OCI-LY3 (cell line): Measurements from ENCODE around the gene USP21.

Experiments
- H2AFZ ChIP-seq: fragments of 200-600, 300-600 bp; shearing (Covaris generic); 2 replicates; pipeline ENCODE4 v1.6.0; 2014; ENCODE audit warnings: antibody characterized with exemption, low read depth, low read length
- H3K27ac ChIP-seq: fragments of 200-600, 300-600 bp; sonication (generic); 2 replicates; pipeline ENCODE4 v1.5.1; 2014; ENCODE audit warnings: mild to moderate bottlenecking, low read length, moderate library complexity, mixed read lengths
- H3K27me3 ChIP-seq: fragments of 200-600, 300-600 bp; sonication (generic); 2 replicates; pipeline ENCODE4 v1.6.1; 2014; ENCODE audit warnings: low read depth, low read length, mixed read lengths
- H3K36me3 ChIP-seq: fragments of 200-600, 300-600 bp; sonication (generic); replicated peaks from 2 replicates; pipeline ENCODE3; 2014; ENCODE audit warnings: low read depth, low read length, mixed read lengths
- H3K4me1 ChIP-seq: fragments of 300-600, 200-600 bp; sonication (generic); 2 replicates; pipeline ENCODE4 v1.6.1; 2014; ENCODE audit warnings: low read length, mixed read lengths
- H3K4me2 ChIP-seq: fragments of 200-600, 300-600 bp; sonication (generic); 2 replicates; pipeline ENCODE4 v1.6.1; 2014; ENCODE audit warnings: low read length, mixed read lengths
- H3K4me3 ChIP-seq: fragments of 300-600, 200-600 bp; sonication (generic); 2 replicates; pipeline ENCODE4 v1.5.1; 2014; ENCODE audit warnings: antibody characterized with exemption, mild to moderate bottlenecking, low read length, moderate library complexity
- H3K79me2 ChIP-seq: fragments of 300-600, 200-600 bp; shearing (Covaris generic); 2 replicates; pipeline ENCODE4 v1.6.1; 2014; ENCODE audit warnings: mild to moderate bottlenecking, low read length, mixed read lengths
- H3K9ac ChIP-seq: fragments of 300-600, 200-600 bp; shearing (Covaris generic); 2 replicates; pipeline ENCODE4 v1.6.0; 2014; ENCODE audit warnings: mild to moderate bottlenecking, low read length, moderate library complexity
- H3K9me3 ChIP-seq: fragments of 200-600, 300-600 bp; shearing (Covaris generic); 2 replicates; pipeline ENCODE4 v1.6.1; 2014; ENCODE audit warnings: low read length, mixed read lengths; ENCODE audit not compliant: insufficient read depth
- H4K20me1 ChIP-seq: fragments of 200-600, 300-600 bp; sonication (generic); 2 replicates; pipeline ENCODE4 v1.6.1; 2016; ENCODE audit warnings: low read length, mixed read lengths; ENCODE audit not compliant: insufficient read depth
- EZH2phosphoT487 ChIP-seq: fragments of 200-600 bp; shearing (Covaris generic); IDR thresholded peaks from 2 replicates; pipeline ENCODE4 v1.6.1; 2018; ENCODE audit warnings: antibody characterized with exemption, mixed run types, low read depth
- TF ChIP-seq, protein P1 (sequence below): fragments of 200-600, 300-600 bp; sonication (generic); IDR thresholded peaks from 2 replicates; pipeline ENCODE4 v1.5.1; 2014; ENCODE audit warnings: antibody characterized with exemption, low read length, low read depth

Gene USP21

DNA sequence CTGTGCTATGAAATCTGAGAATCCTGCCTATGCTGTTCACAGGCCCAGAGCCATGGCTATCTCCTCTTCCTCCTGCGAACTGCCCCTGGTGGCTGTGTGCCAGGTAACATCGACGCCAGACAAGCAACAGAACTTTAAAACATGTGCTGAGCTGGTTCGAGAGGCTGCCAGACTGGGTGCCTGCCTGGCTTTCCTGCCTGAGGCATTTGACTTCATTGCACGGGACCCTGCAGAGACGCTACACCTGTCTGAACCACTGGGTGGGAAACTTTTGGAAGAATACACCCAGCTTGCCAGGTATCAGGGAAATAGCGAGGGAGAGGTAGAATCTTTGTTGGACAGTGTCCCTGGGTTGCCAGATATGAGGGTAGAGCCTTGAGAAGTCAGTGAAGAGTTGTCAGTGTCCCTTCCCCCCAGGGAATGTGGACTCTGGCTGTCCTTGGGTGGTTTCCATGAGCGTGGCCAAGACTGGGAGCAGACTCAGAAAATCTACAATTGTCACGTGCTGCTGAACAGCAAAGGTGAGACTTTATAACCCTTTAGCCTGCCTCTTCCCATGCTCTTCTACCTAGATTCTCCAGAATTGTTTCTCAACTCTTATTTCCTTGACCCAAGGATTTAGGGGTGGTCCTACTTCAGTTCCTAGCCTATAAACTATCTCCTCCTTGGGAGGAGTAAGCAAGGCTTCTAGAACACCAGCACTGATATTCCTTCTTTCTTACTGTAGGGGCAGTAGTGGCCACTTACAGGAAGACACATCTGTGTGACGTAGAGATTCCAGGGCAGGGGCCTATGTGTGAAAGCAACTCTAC is 40.0 kb upstream of the USP21 start:
- H2AFZ ChIP-seq = no peak overlapping the region
- peaks cover 55% of the 10 kb centered on the region for H3K79me2 ChIP-seq
- TF ChIP-seq, protein P1, sequence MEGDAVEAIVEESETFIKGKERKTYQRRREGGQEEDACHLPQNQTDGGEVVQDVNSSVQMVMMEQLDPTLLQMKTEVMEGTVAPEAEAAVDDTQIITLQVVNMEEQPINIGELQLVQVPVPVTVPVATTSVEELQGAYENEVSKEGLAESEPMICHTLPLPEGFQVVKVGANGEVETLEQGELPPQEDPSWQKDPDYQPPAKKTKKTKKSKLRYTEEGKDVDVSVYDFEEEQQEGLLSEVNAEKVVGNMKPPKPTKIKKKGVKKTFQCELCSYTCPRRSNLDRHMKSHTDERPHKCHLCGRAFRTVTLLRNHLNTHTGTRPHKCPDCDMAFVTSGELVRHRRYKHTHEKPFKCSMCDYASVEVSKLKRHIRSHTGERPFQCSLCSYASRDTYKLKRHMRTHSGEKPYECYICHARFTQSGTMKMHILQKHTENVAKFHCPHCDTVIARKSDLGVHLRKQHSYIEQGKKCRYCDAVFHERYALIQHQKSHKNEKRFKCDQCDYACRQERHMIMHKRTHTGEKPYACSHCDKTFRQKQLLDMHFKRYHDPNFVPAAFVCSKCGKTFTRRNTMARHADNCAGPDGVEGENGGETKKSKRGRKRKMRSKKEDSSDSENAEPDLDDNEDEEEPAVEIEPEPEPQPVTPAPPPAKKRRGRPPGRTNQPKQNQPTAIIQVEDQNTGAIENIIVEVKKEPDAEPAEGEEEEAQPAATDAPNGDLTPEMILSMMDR = peak; percentile 41
- no peak for TF ChIP-seq EZH2phosphoT487
- peak overlapping the region; percentile 85 for H3K4me2 ChIP-seq
- peaks cover 13% of the 10 kb centered on the region for H4K20me1 ChIP-seq
- no peaks in the 10 kb centered on the region for H3K9me3 ChIP-seq
- H3K9ac ChIP-seq = no peak overlapping the region
- H3K36me3 ChIP-seq = peaks cover 49% of the 10 kb centered on the region
- no peaks in the 10 kb centered on the region for H3K27me3 ChIP-seq
- H3K4me1 ChIP-seq = peaks cover 38% of the 10 kb centered on the region
- peak overlapping the region; percentile 5 for H3K27ac ChIP-seq
- H3K4me3 ChIP-seq = peak overlapping the region; percentile 88; the same call in 1 of the 2 replicates

GRCh38 chr1:161121042-161121650 is 38.2 kb upstream of the USP21 start:
- peak overlapping the region; percentile 1; the same call in 1 of the 2 replicates for H3K9ac ChIP-seq
- peaks cover 57% of the 10 kb centered on the region for H3K36me3 ChIP-seq
- H3K79me2 ChIP-seq = peaks cover 46% of the 10 kb centered on the region

DNA sequence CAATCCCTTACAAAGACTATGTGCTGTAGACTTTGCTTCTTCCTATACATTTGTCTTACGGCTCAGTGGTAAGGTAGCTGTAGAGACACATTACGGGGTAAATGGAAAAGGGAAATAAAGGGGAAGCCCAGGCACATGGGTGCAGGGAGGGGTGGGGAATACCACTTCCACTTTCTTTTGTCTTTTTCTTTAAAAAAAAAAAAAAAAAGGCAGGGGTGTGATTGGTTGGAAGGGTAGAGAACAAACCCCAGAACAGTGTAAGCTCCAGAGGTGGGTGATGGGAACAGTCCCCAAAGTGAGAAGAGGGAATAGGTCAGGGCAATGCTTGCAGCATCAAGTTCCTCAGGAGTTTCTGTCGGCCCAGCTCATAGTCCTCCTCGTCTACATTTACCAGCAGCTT is 37.5 kb upstream of the USP21 start:
- Histone ChIP-seq H3K4me2 (peak overlapping the region; percentile 43), H2AFZ (no peak overlapping the region), H3K9me3 (no peaks in the 10 kb centered on the region), H3K27me3 (no peaks in the 10 kb centered on the region), H3K36me3 (peaks cover 59% of the 10 kb centered on the region), H3K27ac (peak overlapping the region; percentile 42), H3K79me2 (peaks cover 42% of the 10 kb centered on the region), H3K4me3 (no peak overlapping the region), H3K9ac (peak overlapping the region; percentile 1; the same call in 1 of the 2 replicates), H3K4me1 (peaks cover 34% of the 10 kb centered on the region), H4K20me1 (no peaks in the 10 kb centered on the region)
- no peak for TF ChIP-seq EZH2phosphoT487
- TF ChIP-seq, protein P1 = no peak

More at GRCh38 chr1:161121042-161121650, 38.2 kb upstream of the USP21 start:
- Histone ChIP-seq H3K4me2 (peak overlapping the region; percentile 43), H2AFZ (no peak overlapping the region), H3K27me3 (no peaks in the 10 kb centered on the region), H3K27ac (peak overlapping the region; percentile 42), H3K9me3 (no peaks in the 10 kb centered on the region), H3K4me3 (no peak overlapping the region), H4K20me1 (no peaks in the 10 kb centered on the region), H3K4me1 (peaks cover 38% of the 10 kb centered on the region)
- no peak for TF ChIP-seq EZH2phosphoT487
- TF ChIP-seq, protein P1 = no peak

DNA sequence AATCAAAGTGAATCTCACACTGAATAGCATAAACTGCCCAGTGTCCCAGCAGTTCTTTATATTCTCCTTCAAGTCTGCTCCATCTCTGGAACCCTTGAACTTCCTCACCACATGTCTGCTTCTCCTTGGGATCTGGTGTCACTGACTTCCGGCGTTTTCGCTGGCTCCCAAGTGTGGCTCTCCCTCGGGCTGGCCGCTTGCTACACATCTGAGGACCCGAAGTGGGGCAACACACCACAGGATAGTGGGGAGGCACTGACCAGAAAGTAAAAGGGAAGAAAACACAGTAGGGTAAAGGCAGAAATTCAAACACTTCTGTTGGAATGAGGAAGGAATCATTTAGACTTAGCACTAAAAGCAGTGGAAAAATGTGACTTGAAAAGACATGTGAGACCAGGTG is 36.3 kb upstream of the USP21 start:
- H3K4me3 ChIP-seq = no peak overlapping the region
- H3K9ac ChIP-seq = no peak overlapping the region
- no peak for TF ChIP-seq EZH2phosphoT487
- TF ChIP-seq, protein P1 = no peak
- peaks cover 33% of the 10 kb centered on the region for H3K4me1 ChIP-seq
- H3K36me3 ChIP-seq = peaks cover 70% of the 10 kb centered on the region
- H3K79me2 ChIP-seq = peaks cover 40% of the 10 kb centered on the region
- H3K27me3 ChIP-seq = no peaks in the 10 kb centered on the region
- H3K9me3 ChIP-seq = no peaks in the 10 kb centered on the region
- no peak overlapping the region for H3K4me2 ChIP-seq
- 0 out of 2 replicates have a peak, but pooled peaks cover 4% of the 10 kb centered on the region for H4K20me1 ChIP-seq
- H2AFZ ChIP-seq = no peak overlapping the region
- H3K27ac ChIP-seq = no peak overlapping the region
